Measurements from ENCODE around the gene NCK1.

Gene NCK1

DNA sequence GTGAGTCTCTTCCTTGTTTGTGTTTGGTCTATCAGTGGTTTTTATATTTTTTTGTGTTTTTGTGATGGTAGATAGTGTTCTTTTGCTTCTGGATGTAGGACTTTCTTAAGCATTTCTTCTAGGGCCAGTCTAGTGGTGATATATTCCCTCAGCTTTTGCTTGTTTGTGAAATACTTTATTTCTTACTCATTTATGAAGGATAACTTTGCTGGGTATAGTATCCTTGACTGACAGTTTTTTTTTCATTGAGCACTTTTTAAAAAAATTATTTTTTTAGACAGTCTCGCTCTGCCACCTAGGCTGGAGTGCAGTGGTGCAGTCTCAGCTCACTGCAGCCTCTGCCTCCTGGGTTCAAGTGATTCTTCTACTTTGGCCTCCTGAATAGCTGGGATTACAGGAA is 41.9 kb downstream of the NCK1 start:
- Mint-ChIP-seq H3K4me3 (no peak overlapping the region), H3K36me3 (ENCODE audit: low read depth) (peaks cover 79% of the 10 kb centered on the region), H3K27me3 (ENCODE audit: low read depth, poor library complexity) (no peaks in the 10 kb centered on the region), H3K9me3 (peaks cover 77% of the 10 kb centered on the region), H3K27ac (no peak overlapping the region), H3K4me1 (peaks cover 11% of the 10 kb centered on the region)
- TF ChIP-seq, protein P1, sequence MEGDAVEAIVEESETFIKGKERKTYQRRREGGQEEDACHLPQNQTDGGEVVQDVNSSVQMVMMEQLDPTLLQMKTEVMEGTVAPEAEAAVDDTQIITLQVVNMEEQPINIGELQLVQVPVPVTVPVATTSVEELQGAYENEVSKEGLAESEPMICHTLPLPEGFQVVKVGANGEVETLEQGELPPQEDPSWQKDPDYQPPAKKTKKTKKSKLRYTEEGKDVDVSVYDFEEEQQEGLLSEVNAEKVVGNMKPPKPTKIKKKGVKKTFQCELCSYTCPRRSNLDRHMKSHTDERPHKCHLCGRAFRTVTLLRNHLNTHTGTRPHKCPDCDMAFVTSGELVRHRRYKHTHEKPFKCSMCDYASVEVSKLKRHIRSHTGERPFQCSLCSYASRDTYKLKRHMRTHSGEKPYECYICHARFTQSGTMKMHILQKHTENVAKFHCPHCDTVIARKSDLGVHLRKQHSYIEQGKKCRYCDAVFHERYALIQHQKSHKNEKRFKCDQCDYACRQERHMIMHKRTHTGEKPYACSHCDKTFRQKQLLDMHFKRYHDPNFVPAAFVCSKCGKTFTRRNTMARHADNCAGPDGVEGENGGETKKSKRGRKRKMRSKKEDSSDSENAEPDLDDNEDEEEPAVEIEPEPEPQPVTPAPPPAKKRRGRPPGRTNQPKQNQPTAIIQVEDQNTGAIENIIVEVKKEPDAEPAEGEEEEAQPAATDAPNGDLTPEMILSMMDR (IDR thresholded peaks at IDR 0.05) = no peak
- no peak for DNase-seq

DNA sequence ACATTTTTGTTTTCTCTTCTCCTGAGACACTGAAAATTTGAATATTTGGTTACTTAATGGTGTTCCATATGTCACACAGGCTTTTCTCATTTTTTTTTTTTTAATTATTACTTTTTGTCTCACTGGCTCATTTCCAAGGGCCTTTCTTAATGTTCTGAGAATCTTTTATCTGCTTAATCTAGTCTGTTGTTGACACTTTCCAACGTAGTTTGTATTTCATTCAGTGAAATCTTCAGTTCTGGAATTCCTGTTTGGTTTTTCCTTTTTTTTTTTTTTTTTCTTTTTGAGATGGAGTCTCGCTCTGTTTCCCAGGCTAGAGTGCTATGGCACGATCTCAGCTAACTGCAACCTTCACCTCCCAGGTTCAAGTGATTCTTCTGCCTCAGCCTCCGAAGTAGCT is 42.7 kb downstream of the NCK1 start:
- peaks cover 15% of the 10 kb centered on the region for H3K4me1 Mint-ChIP-seq
- no peak overlapping the region for H3K27ac Mint-ChIP-seq
- no peak overlapping the region for H3K4me3 Mint-ChIP-seq
- H3K27me3 Mint-ChIP-seq (ENCODE audit: low read depth, poor library complexity) = no peaks in the 10 kb centered on the region
- TF ChIP-seq, protein P1 (IDR thresholded peaks at IDR 0.05) = no peak
- H3K36me3 Mint-ChIP-seq (ENCODE audit: low read depth) = peaks cover 70% of the 10 kb centered on the region
- DNase-seq = no peak
- peaks cover 71% of the 10 kb centered on the region for H3K9me3 Mint-ChIP-seq

DNA sequence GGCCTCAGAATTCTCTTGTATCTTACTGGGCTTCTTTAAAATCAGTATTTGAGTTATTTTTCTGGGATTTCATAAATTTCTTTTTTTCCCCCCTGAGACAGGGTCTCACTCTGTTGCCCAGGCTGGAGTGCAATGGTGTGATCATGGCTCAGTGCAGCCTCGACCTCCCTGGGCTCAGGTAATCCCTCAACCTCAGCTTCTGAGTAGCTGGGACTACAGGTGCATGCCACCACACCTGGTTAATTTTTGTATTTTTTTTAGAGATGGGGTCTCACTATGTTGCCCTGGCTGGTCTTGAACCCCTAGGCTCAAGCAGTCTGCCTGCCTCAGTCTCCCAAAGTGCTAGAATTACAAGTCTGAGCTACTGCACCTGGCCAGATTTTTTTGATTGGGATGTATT is 43.5 kb downstream of the NCK1 start:
- TF ChIP-seq, protein P1 (IDR thresholded peaks at IDR 0.05) = no peak
- H3K4me1 Mint-ChIP-seq = peaks cover 15% of the 10 kb centered on the region

DNA sequence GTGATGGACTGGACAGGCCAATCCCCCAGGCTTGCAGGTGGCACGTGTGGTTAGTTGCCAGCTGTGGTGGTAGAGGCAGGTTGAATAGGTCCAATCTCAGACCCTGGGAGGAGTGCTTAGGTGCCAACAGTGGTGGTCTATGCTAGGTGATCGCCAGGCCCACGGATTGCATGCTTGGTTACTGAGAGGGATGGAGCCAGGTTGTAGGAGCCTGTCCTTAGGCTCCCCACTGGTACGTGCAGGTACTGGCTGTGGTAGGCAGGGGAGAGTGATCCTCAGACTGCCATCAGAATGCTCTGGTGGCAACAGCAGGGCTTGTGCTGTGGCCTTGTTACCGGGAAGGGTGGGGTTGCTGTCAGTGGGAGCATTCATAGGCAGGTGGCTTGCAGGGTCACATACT is 44.7 kb downstream of the NCK1 start:
- TF ChIP-seq, protein P1 (IDR thresholded peaks at IDR 0.05) = no peak
- Mint-ChIP-seq H3K4me3 (no peak overlapping the region), H3K36me3 (ENCODE audit: low read depth) (peaks cover 64% of the 10 kb centered on the region), H3K4me1 (peaks cover 20% of the 10 kb centered on the region), H3K27ac (peak overlapping the region; percentile 50), H3K27me3 (ENCODE audit: low read depth, poor library complexity) (no peaks in the 10 kb centered on the region), H3K9me3 (peaks cover 63% of the 10 kb centered on the region)
- no peak for DNase-seq

More for the DNA sequence above, 43.5 kb downstream of the NCK1 start:
- Mint-ChIP-seq H3K36me3 (ENCODE audit: low read depth) (peaks cover 64% of the 10 kb centered on the region), H3K9me3 (peaks cover 63% of the 10 kb centered on the region), H3K4me3 (no peak overlapping the region), H3K27ac (no peak overlapping the region), H3K27me3 (ENCODE audit: low read depth, poor library complexity) (no peaks in the 10 kb centered on the region)
- DNase-seq = no peak

DNA sequence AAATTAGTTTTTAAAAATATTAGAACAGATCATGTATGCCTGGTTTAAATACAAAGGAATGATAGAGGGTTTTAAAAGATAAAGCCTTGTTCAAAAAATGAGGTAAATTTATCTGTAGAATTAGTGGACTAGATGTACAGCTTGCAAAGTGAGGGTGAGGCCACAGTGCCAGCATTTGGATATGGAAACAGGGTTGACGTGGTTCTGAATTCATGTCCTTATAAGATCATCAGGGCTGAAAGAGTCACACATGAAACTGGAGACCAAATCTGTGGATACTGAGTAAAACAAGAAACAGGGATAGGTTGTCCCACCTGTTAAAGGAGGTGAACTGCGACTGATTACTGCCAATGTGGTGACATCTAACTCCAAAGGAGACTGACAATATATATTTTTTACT is 46.3 kb downstream of the NCK1 start:
- Mint-ChIP-seq H3K36me3 (ENCODE audit: low read depth) (peaks cover 64% of the 10 kb centered on the region), H3K27me3 (ENCODE audit: low read depth, poor library complexity) (no peaks in the 10 kb centered on the region), H3K9me3 (peaks cover 63% of the 10 kb centered on the region), H3K4me1 (peaks cover 31% of the 10 kb centered on the region), H3K27ac (peak overlapping the region; percentile 41), H3K4me3 (no peak overlapping the region)
- TF ChIP-seq, protein P1 (IDR thresholded peaks at IDR 0.05) = no peak
- no peak for DNase-seq

DNA sequence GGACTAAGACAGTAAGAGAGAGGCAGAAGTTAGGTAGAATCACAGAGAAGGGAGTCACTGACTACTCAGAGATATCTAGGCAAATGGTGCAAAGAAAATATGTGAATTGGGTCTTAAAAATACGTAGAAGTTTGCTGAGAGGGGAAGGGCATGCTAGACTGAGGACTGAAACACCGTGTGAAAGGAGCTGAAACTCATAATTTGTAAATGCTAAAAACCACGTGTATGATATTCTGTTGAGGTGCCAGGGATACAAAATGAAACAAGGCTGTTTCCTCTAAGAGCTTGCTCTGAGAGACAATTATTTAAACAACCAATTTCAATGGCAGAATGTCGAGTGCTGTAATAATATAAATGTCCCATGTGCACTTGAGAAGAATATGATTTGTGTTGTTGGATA is 47.2 kb downstream of the NCK1 start:
- TF ChIP-seq, protein P1 (IDR thresholded peaks at IDR 0.05) = no peak
- no peak for DNase-seq
- H3K9me3 Mint-ChIP-seq = peaks cover 63% of the 10 kb centered on the region
- no peak overlapping the region for H3K4me3 Mint-ChIP-seq
- peaks cover 36% of the 10 kb centered on the region for H3K4me1 Mint-ChIP-seq
- H3K27me3 Mint-ChIP-seq (ENCODE audit: low read depth, poor library complexity) = no peaks in the 10 kb centered on the region
- peaks cover 64% of the 10 kb centered on the region for H3K36me3 Mint-ChIP-seq (ENCODE audit: low read depth)
- peak overlapping the region; percentile 54 for H3K27ac Mint-ChIP-seq
